ENCODE measurements around the gene SLC25A12.
"Not testable (repeated sequence)": the region's sequence is repeated elsewhere in the genome, so short reads cannot be mapped to it uniquely, and the experiment has no call there.

The SLC25A12 gene

GRCh38 chr2:171830039-171830438, 64.0 kb downstream of the SLC25A12 start:
- DNase-seq (ENCODE audit: low read depth, low spot score), result no peak

DNA sequence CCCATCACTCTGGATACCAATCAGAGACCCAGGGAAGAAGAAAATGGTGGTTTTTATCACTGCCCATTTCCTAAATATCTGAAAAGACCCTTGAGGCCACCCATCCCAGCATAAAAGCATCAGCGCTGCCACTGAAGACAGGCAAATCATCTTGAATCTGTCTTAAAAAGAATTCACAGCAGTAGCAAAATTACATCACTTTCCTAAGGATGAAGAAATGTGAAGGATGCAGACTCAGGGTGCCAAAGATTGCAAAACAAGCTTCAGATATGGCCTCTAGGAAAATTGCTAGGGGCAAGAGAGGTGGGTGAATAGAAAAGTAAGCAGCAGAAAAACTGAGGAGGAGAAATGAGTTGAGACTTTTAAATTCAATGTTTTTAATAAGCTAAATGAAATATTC, 70.0 kb downstream of the SLC25A12 start:
- DNase-seq (ENCODE audit: low read depth, low spot score), result no peak

- no peak for DNase-seq (ENCODE audit: low read depth, low spot score)
Observed at GRCh38 chr2:171822525-171823322, 71.3 kb downstream of the SLC25A12 start.

GRCh38 chr2:171819453-171819852, 74.6 kb downstream of the SLC25A12 start:
- no peak for DNase-seq (ENCODE audit: low read depth, low spot score)

DNA sequence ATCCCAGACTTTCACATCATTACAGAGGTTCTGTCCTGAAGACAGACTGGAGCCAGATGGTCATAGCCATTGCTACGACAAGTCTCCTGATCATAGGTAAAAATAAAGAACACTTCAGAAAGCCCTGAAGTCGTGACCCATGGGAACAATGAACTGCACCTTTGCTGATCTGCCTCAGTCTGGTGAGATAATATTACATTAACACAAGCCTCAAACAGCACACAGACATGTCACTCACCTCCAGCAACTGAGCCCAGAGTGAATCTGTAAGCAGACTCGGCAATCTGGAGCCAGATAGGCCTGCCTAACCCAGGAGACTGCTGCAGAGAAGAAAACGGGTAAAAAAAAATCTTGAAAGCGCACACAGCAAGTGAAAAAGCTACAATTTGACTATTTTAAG, 79.2 kb downstream of the SLC25A12 start:
- no peak for DNase-seq (ENCODE audit: low read depth, low spot score)

DNA sequence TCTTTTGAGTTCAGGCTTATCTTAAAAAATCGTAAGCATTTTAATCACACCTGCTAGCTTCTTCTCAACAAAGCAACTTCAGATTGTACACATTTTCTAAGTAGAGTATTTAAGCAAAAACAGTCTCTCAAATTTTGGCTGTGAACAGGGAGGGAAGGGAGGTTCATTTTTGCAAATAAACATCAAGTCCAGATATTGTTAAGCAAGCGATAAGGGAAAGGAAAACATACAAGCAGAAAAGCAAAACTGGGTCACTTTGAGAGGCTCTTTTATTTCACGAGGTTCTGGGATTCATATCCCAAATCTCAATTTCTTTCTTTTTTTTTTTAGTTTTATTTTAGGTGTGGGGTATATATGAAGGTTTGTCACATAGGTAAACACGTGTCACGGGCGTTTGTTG, 79.9 kb downstream of the SLC25A12 start:
- no peak for DNase-seq (ENCODE audit: low read depth, low spot score)

DNA sequence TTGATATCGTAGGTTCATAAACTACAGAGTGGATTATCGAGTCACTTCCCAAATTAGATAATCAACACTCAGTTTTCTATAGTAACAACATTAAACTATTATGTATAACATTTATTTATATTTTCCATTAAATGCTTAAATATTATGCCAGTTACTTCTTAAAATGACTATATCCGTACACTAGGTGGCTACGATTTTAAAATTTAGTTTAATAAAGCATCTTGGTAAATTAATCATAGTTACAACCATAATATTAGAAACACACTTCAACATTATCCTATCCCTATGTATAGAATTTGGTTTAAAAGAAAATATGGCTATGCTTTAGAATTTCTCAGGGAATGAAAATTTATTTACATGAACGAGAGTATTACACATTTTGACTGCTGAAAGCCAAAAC, 80.3 kb downstream of the SLC25A12 start:
- no peak for DNase-seq (ENCODE audit: low read depth, low spot score)

DNA sequence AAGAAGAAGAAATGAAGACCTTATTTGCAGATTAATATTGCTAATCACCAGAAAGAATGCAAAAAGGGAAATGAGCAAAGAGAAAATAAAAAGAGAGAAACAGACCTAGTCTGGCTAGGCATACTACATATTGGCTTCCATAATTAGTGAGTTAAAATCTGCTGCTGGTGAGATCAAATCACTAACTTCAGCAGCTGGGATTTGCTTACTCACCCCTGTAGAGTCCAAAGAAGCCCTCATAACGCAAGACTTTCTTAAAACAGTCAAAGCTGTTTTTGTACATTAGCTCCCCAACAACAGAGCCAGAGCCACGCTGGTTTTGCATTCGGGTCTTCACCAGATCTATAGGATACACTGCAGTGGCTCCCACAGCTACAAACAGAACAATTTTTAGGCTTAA, 80.9 kb downstream of the SLC25A12 start:
- DNase-seq (ENCODE audit: low read depth, low spot score), result no peak

DNA sequence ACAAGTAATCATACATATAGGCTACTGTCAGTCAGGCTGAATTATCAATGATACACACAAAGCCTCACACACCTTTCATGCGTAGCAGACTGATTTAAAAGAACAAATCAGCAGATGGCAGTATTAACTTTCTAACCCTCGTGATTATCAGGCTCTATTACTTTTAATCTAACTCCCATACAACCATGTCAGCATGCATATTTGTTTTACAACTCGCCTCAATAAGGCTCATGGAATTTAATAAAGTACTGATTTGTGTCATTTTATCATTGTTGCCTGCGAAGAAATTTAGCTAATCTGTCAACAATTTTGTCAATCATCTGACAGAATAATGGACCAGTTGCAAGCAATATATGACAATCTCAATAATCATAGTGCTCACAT, 82.8 kb downstream of the SLC25A12 start:
- DNase-seq (ENCODE audit: low read depth, low spot score), result no peak

GRCh38 chr2:171810422-171811244, 83.4 kb downstream of the SLC25A12 start:
- DNase-seq (ENCODE audit: low read depth, low spot score), result peak; percentile 45

DNA sequence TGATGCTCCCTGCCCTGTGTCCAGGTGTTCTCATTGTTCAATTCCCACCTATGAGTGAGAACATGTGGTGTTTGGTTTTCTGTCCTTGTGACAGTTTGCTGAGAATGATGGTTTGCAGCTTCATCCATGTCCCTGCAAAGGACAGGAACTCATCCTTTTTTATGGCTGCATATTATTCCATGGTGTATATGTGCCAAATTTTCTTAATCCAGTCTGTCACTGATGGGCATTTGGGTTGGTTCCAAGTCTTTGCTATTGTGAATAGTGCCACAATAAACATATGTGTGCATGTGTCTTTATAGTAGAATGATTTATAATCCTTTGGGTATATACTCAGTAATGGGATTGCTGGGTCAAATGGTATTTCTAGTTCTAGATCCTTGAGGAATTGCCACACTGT, 85.2 kb downstream of the SLC25A12 start:
- not testable (repeated sequence) for DNase-seq (ENCODE audit: low read depth, low spot score)

GRCh38 chr2:171807831-171808393, 86.1 kb downstream of the SLC25A12 start:
- DNase-seq (ENCODE audit: low read depth, low spot score), result no peak

- DNase-seq (ENCODE audit: low read depth, low spot score), result no peak
Observed at GRCh38 chr2:171807119-171807518, 86.9 kb downstream of the SLC25A12 start.

DNA sequence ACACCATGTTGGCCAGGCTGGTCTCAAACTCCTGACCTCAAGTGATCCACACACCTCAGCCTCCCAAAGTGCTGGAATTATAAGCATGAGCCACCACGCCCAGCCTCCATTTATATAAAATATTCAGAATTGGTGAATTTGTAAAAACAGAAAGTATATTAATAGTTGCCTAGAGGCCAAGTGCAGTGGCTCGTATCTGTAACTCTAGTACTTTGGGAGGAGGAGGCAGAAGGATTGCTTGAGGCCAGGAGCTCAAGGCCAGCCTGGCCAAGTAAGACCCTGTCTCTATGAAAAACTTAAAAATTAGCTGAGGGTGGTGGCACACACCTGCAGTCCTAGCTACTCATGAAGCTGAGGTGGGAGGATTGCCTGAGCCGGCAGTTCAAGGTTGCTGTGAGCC, 89.6 kb downstream of the SLC25A12 start:
- DNase-seq (ENCODE audit: low read depth, low spot score), result no peak

- no peak for DNase-seq (ENCODE audit: low read depth, low spot score)
Observed at GRCh38 chr2:171803757-171804156, 90.3 kb downstream of the SLC25A12 start.

- no peak for DNase-seq (ENCODE audit: low read depth, low spot score)
Observed at GRCh38 chr2:171800639-171801038, 93.4 kb downstream of the SLC25A12 start.

DNA sequence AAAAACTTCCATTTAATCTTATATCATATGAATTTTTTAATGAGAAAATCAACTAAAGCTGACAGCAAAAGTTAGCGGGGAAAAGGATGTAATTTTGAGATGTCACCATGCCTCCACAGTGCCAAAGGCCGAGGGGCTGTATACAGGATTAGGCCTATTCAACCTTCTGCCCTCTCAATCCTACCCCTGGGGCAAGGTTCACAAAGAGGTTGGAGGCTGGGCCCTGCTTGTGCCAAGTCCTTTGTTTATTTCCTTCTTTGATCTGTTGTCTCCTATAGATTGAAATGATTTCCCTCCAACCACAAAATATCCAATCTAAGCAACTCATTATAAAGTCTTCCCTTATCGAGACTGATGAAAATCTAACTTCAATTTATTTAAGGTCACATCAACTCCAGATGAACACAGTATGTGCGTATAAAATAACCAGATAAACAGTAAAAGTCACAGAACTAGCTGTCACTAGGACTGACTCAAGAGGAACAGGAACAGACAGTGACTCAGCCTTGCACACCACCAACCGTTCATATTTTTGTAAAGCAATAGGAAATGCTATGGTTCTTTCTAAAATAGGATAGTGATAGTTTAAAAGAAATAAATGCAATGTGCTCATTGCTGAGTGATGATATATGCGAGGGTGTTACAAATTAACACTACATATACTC, 95.8 kb downstream of the SLC25A12 start:
- no peak for DNase-seq (ENCODE audit: low read depth, low spot score)

DNA sequence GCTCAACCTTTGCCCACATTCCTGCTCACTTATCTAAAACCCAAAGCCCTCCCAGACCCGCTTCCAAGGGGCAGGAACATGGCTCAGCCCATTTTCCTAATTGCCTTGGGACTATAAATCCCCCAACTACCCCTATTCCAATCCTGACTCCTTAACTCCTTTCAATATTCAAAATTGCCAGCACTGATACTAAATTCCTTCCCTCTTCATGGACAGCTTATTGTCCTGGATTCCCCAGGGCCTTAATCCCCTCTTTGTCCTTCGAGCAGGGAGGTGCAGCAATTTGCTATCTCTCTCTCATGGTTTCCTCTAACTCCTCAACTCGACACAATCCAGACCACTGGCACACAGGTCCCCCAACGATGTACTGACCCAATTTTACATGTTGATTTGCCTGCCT, 99.1 kb downstream of the SLC25A12 start:
- DNase-seq (ENCODE audit: low read depth, low spot score), result no peak

DNA sequence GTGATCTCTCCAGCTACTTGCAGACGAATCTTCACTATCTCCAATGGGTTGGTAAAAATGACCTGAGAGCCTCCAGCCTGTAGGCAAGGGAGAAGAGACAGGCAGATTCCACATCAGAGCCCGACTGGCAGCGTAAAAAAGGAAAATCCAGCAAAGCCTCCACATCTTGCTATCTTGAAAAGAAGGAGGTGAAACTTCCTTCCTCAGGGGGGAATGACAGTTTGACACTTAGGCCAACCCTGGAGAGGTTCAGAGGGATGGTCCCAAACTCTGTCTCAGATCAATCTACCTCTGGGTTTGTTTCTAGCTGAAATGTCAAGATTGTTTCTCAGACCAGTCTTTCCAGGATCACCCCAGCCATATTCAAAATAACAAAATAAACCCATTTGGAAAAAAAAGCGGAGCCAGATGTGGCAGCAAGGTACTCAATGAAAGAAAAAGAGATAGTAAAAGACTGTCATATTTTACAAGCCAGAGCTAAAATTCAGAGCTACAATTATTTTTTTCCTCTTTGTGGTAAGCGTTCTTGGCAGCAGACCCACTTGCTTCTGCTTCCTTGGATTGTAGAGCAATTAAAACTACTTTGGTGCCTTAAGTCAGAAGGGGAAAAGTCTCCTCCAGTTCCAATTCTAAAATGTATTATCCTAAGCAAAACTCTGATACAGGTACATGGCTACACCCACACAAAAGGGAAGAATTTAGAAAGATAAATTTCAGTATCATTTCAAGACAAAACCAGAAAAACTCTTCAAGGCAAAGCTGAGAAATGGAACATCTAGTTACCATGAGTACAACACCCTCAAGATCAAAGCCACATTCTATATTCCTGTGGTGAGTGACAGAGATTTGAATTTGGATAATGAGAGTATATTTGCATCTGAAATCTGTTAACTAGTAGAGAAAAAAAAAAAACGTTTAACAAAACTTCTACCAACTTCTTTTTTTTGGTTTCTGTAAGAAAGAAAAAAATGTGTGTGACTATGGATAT, 100.1 kb downstream of the SLC25A12 start:
- DNase-seq (ENCODE audit: low read depth, low spot score), result no peak

GRCh38 chr2:171792886-171793580, 101.0 kb downstream of the SLC25A12 start:
- no peak for DNase-seq (ENCODE audit: low read depth, low spot score)
